ENCODE results near the gene OR52J3.
A peak's percentile ranks its signal among the peaks of the same experiment; 100 is the strongest.
"Not testable (repeated sequence)": the region's sequence is repeated elsewhere in the genome, so short reads cannot be mapped to it uniquely, and the experiment has no call there.

OR52J3 gene

DNA sequence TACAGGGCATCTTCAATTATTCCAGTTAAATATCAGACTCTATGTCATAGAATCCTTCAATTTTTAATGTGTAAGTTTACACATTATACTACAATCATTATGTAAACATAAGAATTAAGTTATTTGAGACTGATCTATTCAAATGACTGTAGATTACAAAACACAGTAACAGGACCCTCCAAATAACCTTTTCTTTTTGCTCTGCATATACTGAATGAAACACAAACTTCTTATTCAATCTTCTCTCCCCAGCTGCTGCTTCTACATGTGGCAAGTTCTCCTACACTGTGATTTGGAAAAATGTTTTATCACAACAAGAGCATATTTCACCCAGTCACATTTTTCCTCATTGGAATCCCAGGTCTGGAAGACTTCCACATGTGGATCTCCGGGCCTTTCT is at the start of gene OR52J3:
Gene OR52J3, plus strand, starts transcription at position 301 of the 400 bp plus-strand sequence. Its CDS starts 0 bp downstream, at position 301.
- no peak for DNase-seq

DNA sequence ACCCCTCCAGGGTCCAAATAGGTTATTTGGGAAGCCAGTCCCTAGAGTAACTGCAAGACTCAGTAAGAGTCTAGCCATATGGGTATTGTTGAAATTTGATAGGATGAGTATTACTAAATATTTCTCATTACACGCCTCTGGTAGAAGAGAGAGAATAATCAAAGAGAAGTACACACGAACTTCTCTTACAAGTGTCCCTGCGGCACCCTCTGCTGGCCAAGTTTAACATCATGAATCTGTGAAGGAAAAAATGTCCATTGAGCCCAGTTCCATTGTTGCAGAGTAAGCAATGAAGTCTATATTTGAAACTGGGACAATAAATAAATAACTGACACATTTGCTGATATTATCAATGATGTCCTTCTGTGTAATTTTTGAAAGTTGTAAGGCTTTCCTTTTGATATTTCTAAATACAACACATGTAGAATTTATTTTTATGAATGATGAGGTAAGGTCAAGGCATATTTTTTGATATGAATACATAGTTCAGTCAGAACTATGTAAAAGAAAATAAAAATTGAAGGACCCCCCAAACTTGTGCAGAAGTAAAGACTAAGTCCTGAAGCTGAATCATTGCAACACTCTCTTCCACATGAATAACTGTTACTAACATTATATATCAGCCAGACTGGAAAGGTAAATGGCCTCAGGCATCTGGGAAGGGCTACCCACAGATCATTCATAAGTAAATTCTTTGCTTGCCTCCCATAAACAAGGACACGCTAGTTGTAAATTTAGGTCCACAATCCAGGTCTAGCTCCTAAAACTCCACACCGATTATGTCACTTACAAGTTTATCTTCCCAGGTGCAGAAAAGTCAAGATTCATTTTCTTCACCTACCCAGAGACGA is 41.7 kb upstream of the OR52J3 start:
- DNase-seq = peak in 1 of 2 experiments; percentile 3

DNA sequence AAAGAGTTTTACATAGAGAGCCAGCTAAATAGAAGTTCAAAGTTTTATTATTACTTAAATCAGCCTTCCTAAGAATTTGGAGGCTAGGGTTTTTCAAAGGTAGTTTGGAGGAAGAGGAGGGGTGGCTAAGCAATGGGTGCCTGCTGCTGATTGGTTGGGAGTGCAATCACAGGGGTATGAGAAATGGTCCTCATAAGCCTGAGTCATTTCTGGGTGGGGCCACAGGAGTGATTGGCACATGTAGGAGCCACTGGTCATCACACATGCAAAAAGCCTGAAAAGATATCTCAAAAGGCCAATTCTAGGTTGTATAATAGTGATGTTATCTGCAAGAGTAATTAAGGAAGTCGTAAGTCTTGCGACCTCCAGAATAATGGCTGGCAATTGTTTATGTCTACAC is 38.8 kb upstream of the OR52J3 start:
- no peak for DNase-seq

DNA sequence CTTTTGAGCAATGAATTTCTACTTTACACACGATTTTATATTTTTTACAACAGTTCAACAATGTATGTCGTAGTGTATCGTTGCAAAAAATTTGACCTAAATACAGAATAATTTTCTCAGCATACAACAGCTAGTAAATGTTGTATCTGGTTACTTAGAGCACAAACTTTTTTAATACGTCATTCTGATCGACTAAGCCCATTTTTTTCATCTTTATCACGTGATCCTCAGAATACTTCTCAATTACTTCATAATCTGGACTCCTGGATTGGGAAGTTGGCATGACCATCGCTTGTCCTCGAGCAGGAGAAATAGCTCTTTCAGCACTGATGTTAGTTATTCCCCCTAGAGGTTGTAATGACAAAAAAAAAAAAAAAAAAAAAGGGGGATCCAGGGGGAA is 35.1 kb upstream of the OR52J3 start:
- DNase-seq = no peak

DNA sequence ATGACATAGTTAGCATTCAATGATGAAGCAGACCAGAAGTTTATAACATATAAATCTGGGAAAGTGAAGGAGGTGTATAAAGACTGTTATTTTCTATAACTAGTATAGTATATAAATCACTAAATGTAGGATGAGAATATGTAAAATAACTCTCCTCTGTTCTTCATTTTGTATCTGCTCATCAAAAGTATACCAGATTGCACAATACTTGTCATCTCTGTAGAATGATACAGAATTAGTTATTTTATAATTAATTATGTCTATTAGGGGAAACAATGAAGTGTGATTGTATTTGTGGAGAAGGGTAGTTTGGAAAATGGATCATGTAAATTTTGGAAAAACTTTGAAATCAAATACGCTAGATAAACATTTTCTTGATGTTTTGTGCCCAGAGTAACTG is 33.3 kb upstream of the OR52J3 start:
- no peak for DNase-seq

DNA sequence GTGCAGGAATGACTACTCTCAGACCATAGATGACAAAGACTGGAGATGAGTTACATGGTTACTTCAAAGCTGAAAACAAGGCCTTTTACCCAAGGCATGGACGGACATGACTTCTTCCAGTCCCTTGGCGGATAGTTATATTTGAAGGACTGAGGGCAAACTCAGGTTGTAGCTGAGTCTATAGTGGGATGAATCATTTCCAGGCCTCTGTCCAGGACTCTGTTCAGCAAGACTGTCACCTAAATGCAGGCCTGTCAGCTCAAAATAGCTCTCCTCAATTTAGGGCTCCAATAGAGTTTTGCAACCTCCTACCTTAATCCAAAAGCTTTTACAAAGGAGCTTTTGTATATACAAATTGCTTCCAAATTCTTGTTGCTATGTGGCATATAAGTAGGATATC is 24.3 kb upstream of the OR52J3 start:
- DNase-seq = no peak

DNA sequence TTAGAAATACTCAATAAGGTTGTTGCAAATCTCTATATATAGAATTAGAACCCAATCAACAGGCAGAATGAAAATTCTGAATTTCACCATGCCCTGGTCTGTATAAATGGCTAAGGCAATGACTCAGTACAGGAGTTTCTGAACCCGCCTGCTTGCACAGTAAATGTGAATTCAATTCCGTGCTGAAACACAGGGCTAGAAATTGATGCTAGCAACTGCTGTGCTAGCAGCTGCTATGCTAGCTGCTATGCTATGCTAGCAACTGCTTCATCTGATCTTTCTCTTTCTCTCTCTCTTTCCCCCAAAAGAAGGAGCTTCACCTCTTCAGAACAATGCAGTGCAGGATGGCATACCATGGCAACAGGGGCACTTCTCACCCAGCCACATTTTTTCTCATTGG is 9.7 kb upstream of the OR52J3 start:
- DNase-seq = no peak

DNA sequence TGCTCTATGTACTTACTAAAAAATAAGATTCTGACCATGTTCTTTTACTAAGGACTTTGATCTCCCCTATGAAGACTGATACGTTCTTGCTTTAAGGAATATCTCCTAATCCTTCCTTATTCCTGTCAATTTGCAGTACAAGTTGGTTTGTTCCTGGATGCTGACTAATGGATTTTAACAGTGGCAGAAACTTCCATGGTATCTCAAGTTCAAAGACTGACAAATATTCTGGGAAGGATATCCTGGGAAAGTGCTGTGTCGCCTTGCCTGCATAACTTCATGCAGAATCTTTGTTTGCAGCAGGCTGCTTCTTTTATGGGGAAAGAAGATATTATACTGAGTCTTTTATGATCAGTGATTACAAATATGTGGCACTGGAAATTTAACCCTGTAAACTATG is 8.4 kb upstream of the OR52J3 start:
- no peak for DNase-seq

DNA sequence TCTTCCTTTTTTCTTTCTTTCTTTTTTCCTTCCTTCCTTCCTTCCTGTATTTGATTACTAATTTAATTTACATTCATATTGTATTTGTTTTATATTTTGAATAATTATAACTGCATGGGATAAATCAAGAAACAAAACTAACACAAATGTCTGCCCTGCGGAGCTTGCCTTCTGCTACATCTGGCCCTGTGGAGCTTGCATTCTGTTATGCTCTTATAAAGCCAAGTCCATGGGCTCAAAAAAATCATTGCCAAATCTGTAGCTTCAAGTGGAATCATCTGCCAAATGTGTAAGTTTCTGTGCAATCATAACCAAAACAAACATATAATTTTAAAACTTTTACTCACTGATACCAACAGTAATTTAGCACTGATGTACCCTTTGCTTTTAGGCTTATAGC is 8.0 kb upstream of the OR52J3 start:
- no peak for DNase-seq

DNA sequence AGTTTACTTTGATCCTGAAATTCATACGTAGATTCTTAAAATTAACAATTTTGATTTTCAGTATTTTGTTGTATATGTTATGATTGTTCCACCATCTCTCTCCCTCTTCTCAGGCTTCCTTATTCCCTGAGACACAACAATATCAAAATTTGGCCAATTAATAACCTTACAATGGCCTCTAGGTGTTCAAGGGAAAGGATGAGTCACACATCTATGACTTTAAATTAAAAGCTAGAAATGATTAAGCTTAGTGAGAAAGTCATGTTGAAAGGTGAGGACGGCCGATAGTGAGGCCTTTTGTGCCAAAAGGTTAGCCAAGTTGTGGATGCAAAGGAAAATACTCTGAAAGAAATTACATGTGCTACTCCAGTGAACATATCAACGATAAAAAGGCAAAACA is 5.5 kb upstream of the OR52J3 start:
- no peak for DNase-seq

DNA sequence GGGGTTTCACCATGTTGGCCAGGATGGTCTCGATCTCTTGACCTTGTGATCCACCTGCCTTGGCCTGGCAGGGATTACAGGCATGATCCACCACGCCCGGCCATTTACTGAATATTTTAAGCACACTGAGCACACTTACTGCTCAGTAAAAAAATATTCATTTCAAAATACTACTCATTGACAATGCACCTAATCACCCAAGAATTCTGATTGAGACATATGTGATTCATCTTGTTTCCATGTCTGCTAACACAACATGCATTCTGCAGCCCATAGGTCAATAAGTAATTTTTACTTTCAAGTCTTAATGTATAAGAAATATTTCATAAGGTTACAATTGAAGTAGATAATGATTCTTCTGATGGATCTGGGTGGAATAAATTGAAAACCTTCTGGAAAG is 4.2 kb upstream of the OR52J3 start:
- no peak for DNase-seq

DNA sequence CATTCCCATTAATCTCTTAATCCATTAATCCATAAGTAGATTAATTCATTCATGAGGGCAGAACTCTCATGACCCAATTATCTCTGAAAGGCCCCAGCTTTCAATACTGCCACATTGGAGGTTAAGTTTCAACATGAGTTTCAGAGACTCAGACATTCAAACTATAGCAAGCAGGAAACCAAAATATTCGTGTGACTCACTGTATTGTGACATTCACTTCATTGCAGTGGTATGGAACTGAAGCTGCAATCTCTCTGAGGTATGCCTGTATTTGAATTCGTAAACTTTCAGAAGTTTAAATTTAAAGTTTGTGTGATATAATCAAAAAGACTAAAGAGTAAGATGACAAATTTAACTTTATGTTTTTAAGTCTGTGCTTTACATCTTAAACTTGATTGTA is 2.9 kb upstream of the OR52J3 start:
- no peak for DNase-seq

DNA sequence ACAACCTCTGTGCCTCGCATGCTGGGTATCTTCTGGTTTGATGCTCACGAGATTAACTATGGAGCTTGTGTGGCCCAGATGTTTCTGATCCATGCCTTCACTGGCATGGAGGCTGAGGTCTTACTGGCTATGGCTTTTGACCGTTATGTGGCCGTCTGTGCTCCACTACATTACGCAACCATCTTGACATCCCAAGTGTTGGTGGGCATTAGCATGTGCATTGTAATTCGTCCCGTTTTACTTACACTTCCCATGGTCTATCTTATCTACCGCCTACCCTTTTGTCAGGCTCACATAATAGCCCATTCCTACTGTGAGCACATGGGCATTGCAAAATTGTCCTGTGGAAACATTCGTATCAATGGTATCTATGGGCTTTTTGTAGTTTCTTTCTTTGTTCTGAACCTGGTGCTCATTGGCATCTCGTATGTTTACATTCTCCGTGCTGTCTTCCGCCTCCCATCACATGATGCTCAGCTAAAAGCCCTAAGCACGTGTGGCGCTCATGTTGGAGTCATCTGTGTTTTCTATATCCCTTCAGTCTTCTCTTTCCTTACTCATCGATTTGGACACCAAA is 516 bp downstream of the OR52J3 start:
- DNase-seq = no peak

DNA sequence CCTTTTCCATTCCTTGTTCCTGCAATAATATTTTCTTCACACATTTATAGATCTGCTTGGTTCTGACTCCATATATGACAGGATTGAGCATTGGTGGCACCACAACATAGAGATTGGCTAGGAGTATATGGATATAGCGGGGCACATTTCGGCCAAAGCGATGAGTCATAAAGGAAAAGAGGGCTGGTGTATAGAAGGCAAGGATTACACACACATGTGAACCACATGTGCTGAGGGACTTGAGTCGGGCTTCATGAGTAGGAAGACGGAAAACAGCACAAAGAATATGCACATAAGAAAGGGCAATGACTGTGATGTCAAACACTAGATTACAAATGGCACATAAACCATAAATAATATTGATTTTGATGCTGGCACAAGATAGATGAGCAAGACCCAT is 12.4 kb downstream of the OR52J3 start:
- not testable (repeated sequence) for DNase-seq

DNA sequence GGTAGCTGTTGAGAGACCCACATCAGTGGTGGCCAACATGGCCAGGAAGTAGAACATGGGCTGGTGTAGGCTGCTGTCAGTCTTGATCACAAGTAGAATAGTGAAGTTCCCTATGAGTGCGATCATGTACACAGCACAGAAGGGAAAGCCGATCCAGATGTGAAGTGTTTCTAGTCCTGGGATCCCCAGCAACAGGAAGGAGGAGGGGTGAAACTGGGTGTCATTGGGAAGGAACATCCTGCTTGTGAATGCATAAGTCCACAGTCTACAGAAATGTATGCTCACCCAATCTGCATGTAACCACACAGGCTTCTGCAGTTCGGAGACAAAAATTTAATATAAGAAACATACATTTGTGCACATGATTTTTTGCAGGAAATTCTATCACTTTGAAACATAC is 13.1 kb downstream of the OR52J3 start, which contains the start of gene OR52E2:
Gene OR52E2, minus strand, starts transcription at position 237 of the 400 bp plus-strand sequence. Its CDS starts 0 bp downstream, at position 237.
- no peak for DNase-seq

DNA sequence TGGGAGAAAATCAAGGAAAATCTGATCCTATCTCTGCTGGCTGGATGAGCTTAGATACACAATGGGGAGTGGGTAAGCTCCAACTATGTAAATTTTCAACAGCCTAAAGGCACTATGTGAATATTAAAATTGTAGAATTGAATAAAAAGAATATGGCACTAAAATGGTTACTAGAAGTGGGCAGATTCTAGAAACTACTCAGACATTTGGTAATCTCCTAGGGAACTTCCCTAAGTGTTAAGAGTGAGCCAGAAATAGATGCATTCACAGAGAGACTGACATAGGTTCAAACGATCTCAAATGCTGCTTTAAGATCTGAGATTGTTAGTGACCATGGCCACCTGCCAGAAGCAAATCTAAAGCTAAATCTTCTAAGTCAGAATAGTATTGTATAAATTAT is 18.7 kb downstream of the OR52J3 start:
- DNase-seq = no peak

DNA sequence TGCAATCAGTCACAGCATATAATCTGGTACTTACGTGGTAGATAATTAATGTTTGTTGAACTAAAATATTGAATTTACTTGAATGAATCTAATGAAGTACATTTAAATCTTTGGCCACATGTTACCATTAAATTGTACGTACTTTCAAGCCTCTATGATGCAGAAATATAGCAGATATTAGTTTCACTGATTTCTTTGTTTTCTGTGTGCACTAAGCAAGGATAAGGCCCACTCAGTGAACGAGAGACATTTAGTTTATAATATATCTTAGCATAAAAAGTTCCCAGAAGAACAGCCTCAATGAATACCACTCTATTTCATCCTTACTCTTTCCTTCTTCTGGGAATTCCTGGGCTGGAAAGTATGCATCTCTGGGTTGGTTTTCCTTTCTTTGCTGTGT is 22.9 kb downstream of the OR52J3 start, which contains the start of gene OR52E1:
Gene OR52E1, plus strand, starts transcription at position 301 of the 400 bp plus-strand sequence.
- DNase-seq = no peak

DNA sequence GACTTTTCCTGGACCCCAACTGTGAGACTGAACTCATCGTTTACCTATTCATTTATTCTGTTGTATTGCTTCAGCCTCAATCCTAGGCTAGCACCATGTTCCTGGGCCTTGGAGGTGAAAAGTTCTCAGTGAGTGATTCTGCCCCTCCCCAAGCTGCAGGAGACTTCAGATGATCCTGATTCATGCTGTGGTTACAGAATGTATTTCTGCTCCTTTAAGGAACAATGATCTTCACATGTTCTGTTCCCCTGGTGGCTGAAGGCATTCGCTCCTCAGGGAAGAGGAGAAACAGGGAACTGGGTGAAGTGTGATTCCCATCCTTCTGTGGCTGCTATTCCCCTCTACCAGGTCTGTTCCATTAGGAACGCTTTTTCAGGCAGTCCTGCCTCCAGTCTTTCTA is 25.5 kb downstream of the OR52J3 start:
- DNase-seq = no peak

DNA sequence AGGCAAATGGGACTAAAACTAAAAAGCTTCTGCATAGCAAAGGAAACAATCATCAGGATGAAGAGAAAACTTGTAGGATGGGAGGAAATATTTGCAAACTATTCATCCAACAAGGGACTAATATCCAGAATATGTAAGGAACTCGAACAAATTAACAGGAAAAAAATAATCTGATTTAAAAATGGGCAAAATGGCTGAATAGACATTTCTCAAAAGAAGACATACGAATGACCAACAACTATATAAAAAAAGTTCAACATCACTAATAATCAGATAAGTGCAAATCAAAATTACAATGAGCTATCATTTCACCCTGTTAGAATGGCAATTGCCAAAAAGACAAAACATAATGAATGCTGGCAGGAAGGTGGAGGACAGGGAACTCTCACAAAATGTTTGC is 35.1 kb downstream of the OR52J3 start:
- DNase-seq = no peak

DNA sequence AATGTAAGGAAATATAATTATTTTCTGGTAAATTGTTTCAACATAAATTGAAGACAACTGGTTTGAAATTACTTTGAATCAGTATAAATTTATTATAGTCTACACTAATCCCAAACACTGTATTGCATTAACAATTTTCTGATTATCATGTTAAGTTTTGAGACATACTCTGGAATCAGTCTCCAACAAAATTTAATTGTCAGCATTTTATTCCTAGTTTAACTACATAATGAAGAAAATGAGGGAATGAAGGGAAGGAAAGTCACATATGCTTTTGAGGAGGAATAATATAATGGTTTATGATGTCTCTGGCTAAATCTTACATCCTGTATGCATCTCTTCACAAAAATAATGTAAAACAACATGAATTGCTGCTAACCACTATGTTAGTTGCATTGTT is 37.3 kb downstream of the OR52J3 start:
- DNase-seq = no peak

DNA sequence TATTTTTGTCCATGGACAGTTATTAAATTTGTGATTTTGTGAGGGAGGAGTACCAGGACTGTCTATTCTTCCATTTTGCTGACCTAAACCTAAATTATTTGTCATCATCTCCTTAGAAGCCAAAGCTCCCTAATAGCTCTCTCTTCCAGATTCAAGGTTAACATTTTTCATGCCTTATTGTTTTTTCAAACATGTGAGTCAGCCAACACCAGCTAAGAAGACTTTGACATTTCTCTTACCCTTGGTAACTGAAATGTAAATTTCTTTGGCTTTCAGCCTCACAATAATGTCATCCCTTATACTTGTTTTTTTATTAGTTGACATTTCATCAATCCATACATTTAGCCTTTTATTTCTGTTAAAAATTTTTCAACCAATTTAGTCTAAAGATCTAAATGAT is 42.2 kb downstream of the OR52J3 start:
- no peak for DNase-seq

DNA sequence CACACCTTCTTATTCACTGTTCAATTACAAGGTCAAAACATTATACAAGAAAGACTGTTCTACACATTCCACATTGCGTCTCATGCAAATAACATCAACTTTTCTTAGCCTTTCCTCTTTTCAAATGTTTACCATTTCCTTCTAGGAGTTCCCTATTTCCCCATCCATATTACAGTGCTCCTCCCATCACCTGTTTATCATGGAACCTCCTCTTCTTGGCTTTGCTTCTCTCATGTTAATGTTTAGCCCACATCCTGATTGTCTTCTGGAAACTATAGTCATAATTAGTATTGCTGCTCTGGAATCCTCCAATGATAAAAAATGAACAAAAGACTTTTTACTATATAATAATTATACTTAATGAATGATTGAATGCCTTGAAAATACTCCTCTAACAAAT is 44.3 kb downstream of the OR52J3 start:
- DNase-seq = no peak

DNA sequence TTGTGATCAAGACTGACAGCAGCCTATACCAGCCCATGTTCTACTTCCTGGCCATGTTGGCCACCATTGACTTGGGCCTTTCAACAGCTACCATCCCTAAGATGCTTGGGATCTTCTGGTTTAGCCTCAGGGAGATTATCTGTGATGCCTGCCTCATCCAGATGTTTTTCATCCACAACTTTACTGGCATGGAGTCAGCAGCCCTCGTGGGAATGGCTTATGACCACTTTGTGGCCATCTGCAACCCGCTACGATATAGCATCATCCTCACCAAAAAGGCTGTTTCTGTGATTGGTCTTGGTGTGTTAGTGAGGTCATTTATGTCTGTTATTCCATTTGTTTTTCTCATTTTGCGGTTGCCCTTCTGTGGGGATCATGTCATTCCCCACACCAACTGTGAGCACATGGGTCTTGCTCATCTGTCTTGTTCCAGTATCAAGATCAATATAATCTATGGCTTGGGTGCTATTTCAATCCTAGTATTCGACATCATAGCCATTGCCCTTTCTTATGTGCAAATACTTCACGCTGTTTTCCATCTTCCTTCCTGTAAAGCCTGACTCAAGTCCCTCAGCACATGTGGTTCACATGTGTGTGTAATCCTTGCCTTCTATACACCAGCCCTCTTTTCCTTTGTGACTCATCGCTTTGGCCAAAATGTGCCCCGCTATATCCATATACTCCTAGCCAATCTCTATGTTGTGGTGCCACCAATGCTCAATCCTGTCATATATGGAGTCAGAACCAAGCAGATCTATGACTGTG is 46.7 kb downstream of the OR52J3 start:
- DNase-seq = no peak

DNA sequence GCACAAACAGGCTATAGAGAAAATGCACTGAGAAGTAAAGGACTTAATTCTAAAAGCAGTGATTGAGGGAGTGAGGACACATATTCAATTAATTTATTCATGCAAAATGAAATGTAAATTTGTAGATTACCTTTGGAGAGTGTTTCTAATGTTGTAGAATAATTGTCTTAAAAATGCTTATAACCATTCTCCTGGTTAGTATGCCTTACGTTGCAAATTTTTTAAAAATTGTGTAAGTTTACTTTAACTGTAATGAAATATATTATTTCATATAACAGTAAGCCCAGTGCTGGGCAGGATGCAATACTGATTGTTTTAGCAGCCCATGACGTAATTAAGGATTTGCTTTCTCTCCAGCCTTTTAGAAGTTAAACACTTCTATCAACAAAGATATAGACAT is 49.7 kb downstream of the OR52J3 start:
- DNase-seq = no peak
